ENCODE measurements around the gene TXLNA. TPM values are rescaled to one million over a fixed set of nuclear protein-coding genes. Genes with fewer than 3 reads are reported as not detected.
A peak's percentile ranks its signal among the peaks of the same experiment; 100 is the strongest.

The TXLNA gene
- total RNA-seq, 1 experiment from 2014 or later: 67.3 TPM

DNA sequence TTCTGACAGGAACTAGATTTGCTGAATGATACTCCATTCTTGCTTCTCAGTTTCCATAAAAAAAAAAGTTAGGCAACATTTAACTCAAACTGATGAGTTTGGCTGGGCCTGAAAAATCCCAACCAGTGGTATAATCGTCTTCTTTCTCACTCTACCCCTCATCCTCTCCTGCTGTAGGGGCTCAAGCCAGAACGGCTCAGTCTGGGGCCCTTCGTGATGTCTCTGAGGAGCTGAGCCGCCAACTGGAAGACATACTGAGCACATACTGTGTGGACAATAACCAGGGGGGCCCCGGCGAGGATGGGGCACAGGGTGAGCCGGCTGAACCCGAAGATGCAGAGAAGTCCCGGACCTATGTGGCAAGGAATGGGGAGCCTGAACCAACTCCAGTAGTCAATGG, 1.6 kb downstream of the TXLNA start:
- H3K4ac ChIP-seq (ENCODE audit: low read depth, low read length): no peak overlapping the region
- no peak overlapping the region for H4K8ac ChIP-seq (replicated peaks; ENCODE audit: insufficient read length, low read depth, low read length)
- H3K27me3 ChIP-seq (ENCODE audit: insufficient read depth, low read length): no peaks in the 10 kb centered on the region
- H3K27me3 Mint-ChIP-seq (ENCODE audit: low read depth): no peaks in the 10 kb centered on the region
- H3K79me1 ChIP-seq (ENCODE audit: insufficient read depth, low read depth, low read length, poor library complexity, severe bottlenecking): peaks cover 6% of the 10 kb centered on the region
- H3K36me3 Mint-ChIP-seq (ENCODE audit: insufficient read depth in 1 of 3, low read depth in 3 of 3): peaks cover 36 to 56% (median 49%) of the 10 kb centered on the region in 3 experiments
- no peak overlapping the region for H2BK5ac ChIP-seq (ENCODE audit: insufficient read length, low read length)
- H3K9me3 Mint-ChIP-seq: no peaks in the 10 kb centered on the region
- peak overlapping the region; percentile 77 for H3K4me2 ChIP-seq (ENCODE audit: insufficient read depth, insufficient read length, low read length)
- H3K56ac ChIP-seq (ENCODE audit: insufficient read length, low read depth, low read length): no peak overlapping the region
- no peak overlapping the region for H3K27ac ChIP-seq (ENCODE audit: insufficient read length, low read depth, low read length)
- H2BK12ac ChIP-seq (ENCODE audit: insufficient read length, low read depth, low read length): no peak overlapping the region
- no peak overlapping the region for H4K91ac ChIP-seq (ENCODE audit: insufficient read length, low read depth, low read length)
- H2BK120ac ChIP-seq (ENCODE audit: low read depth, low read length, poor library complexity, severe bottlenecking): no peak overlapping the region
- H3K9ac ChIP-seq (ENCODE audit: extremely low read depth, insufficient read length, low read length): no peak overlapping the region
- H2AFZ ChIP-seq (ENCODE audit: low read length): no peak overlapping the region
- H3K79me2 ChIP-seq (ENCODE audit: insufficient read depth, low read length): peaks cover 4% of the 10 kb centered on the region; the same call in 1 of the 2 replicates
- H3K14ac ChIP-seq (ENCODE audit: insufficient read depth, low read length): no peak overlapping the region
- no peak overlapping the region for H2BK15ac ChIP-seq (ENCODE audit: low read depth, low read length)
- peaks cover 7% of the 10 kb centered on the region for H3K23me2 ChIP-seq (ENCODE audit: insufficient read length, low read depth, low read length, poor library complexity, severe bottlenecking)
- no CpG with 5 or more reads among the region's 9 CpGs for WGBS (ENCODE audit: extremely low coverage, insufficient read length, low lambda C conversion rate)
- DNase-seq: no peak
- H3K9me3 ChIP-seq (ENCODE audit: control insufficient read depth, low read depth, low read length): no peaks in the 10 kb centered on the region
- peaks cover 28 to 33% of the 10 kb centered on the region in 2 experiments for H3K4me1 Mint-ChIP-seq
- no peak overlapping the region for H2BK20ac ChIP-seq (ENCODE audit: low read depth, low read length, poor library complexity, severe bottlenecking)
- H3K4me3 Mint-ChIP-seq: peak overlapping the region; percentile 92
- H4K20me1 ChIP-seq (ENCODE audit: control insufficient read depth, insufficient read depth, insufficient read length): no peaks in the 10 kb centered on the region
- no peak overlapping the region for H2AK5ac ChIP-seq (ENCODE audit: insufficient read length, low read length)
- peaks cover 6% of the 10 kb centered on the region for H3K4me1 ChIP-seq (ENCODE audit: insufficient read depth, low read length)
- H3T11ph ChIP-seq (ENCODE audit: low read length): no peak overlapping the region
- H4K5ac ChIP-seq (ENCODE audit: insufficient read length, low read depth, low read length): no peak overlapping the region
- TF ChIP-seq, protein P1, sequence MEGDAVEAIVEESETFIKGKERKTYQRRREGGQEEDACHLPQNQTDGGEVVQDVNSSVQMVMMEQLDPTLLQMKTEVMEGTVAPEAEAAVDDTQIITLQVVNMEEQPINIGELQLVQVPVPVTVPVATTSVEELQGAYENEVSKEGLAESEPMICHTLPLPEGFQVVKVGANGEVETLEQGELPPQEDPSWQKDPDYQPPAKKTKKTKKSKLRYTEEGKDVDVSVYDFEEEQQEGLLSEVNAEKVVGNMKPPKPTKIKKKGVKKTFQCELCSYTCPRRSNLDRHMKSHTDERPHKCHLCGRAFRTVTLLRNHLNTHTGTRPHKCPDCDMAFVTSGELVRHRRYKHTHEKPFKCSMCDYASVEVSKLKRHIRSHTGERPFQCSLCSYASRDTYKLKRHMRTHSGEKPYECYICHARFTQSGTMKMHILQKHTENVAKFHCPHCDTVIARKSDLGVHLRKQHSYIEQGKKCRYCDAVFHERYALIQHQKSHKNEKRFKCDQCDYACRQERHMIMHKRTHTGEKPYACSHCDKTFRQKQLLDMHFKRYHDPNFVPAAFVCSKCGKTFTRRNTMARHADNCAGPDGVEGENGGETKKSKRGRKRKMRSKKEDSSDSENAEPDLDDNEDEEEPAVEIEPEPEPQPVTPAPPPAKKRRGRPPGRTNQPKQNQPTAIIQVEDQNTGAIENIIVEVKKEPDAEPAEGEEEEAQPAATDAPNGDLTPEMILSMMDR (conservative IDR thresholded peaks at IDR 0.05): no peak
- H3K23ac ChIP-seq (ENCODE audit: insufficient read length, low read depth, low read length): no peak overlapping the region
- H3K18ac ChIP-seq (ENCODE audit: insufficient read length, low read depth, low read length): no peak overlapping the region
- peak overlapping the region; percentile 4 to 75 (median 23); a peak in 3 of 7 replicates for H3K27ac Mint-ChIP-seq

All from H9 (cell line).